DOHH2 (cell line): Measurements from ENCODE around the gene MZF1.

Experiments used
- CTCF ChIP-seq: fragments of 200-600 bp; sonication (generic); IDR thresholded peaks from one replicate; pipeline ENCODE4 v1.5.1; 2014; ENCODE audit warnings: antibody characterized with exemption, mild to moderate bottlenecking, low read depth, low read length; ENCODE audit not compliant: poor library complexity, severe bottlenecking
- EZH2phosphoT487 ChIP-seq: fragments of 200-600 bp; sonication (generic); IDR thresholded peaks from 2 replicates; pipeline ENCODE4 v1.6.1; 2017; ENCODE audit warnings: borderline replicate concordance, mild to moderate bottlenecking, antibody characterized with exemption, low read length, moderate library complexity, mixed read lengths

GRCh38 chr19:58544591-58545285 is 28.4 kb downstream of the MZF1 start:
- TF ChIP-seq CTCF (no peak), EZH2phosphoT487 (no peak)
